ENCODE data around the gene RFESD.

DNA sequence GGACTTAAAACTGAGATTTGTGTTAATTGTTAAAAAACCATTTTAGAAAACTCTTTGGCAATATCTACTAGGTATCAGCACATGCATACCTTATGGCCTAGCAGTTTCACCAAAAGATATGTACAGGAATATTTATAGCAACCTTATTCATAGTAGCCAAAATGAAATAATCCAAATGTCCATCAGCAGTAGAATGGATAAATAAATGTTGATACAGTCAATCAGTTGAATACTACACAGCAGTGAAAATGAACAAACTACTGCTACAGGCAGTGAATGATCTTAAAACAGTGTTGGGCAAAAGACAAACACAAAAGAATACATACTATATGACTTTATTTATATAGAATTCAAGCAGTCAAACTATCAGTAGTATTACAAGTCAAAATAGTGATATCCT is 16.4 kb downstream of the RFESD start:
- TF ChIP-seq, protein P1, sequence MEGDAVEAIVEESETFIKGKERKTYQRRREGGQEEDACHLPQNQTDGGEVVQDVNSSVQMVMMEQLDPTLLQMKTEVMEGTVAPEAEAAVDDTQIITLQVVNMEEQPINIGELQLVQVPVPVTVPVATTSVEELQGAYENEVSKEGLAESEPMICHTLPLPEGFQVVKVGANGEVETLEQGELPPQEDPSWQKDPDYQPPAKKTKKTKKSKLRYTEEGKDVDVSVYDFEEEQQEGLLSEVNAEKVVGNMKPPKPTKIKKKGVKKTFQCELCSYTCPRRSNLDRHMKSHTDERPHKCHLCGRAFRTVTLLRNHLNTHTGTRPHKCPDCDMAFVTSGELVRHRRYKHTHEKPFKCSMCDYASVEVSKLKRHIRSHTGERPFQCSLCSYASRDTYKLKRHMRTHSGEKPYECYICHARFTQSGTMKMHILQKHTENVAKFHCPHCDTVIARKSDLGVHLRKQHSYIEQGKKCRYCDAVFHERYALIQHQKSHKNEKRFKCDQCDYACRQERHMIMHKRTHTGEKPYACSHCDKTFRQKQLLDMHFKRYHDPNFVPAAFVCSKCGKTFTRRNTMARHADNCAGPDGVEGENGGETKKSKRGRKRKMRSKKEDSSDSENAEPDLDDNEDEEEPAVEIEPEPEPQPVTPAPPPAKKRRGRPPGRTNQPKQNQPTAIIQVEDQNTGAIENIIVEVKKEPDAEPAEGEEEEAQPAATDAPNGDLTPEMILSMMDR (IDR thresholded peaks at IDR 0.05), result no peak
- TF ChIP-seq POLR2AphosphoS5 (IDR thresholded peaks at IDR 0.05), result no peak
- no peak for TF ChIP-seq POLR2A (IDR thresholded peaks at IDR 0.05)

Data from sigmoid colon (tissue), 4 donors.